Lung (tissue), 12 donors: Measurements from ENCODE around the gene FLRT1. TPM values are rescaled to one million over a fixed set of nuclear protein-coding genes. Genes with fewer than 3 reads are reported as not detected.

ENCODE experiments used
- ATAC-seq: fragments of 200-7000 bp; cut with Tn5 transposase; one replicate; pipeline ENCODE4 v1.9.1; 2020; ENCODE audit warnings: moderate number of reproducible peaks; ENCODE audit not compliant: insufficient read depth, low FRiP score
- DNase-seq, 3 donors: peaks; one replicate each; pipeline ENCODE4 v3.0.0-alpha.2; 2013 to 2017
- H3K27ac ChIP-seq, 2 donors: one replicate each; pipeline ENCODE4 v1.5.1; 2013; ENCODE audit warnings: mild to moderate bottlenecking in 2 of 2, moderate library complexity in 2 of 2, control low read depth in 1 of 2, inconsistent platforms in 1 of 2, low read depth in 1 of 2, low read length in 1 of 2
- H3K27me3 ChIP-seq, 3 donors: one replicate each; pipeline ENCODE4 v1.5.1; 2013; ENCODE audit warnings: low read length in 2 of 3; ENCODE audit not compliant: control insufficient read depth in 3 of 3, insufficient read depth in 3 of 3
- H3K36me3 ChIP-seq, 4 donors: one replicate each; pipeline ENCODE4 v1.5.1; 2013; ENCODE audit warnings: low read length in 4 of 4, mild to moderate bottlenecking in 1 of 4, moderate library complexity in 1 of 4; ENCODE audit not compliant: control insufficient read depth in 4 of 4, insufficient read depth in 4 of 4
- H3K4me1 ChIP-seq, 5 donors: one replicate each; pipeline ENCODE4 v1.5.1; 2013; ENCODE audit warnings: low read length in 5 of 5, mild to moderate bottlenecking in 2 of 5, moderate library complexity in 1 of 5; ENCODE audit not compliant: control insufficient read depth in 5 of 5, insufficient read depth in 5 of 5
- H3K4me3 ChIP-seq: one replicate; pipeline ENCODE4 v1.5.1; 2013; ENCODE audit warnings: mild to moderate bottlenecking, control low read depth, moderate library complexity
- H3K9ac ChIP-seq, 2 donors: one replicate each; pipeline ENCODE4 v1.5.1; 2013; ENCODE audit warnings: low read length in 2 of 2, control low read depth in 1 of 2; ENCODE audit not compliant: insufficient read depth in 1 of 2
- H3K9me3 ChIP-seq, 4 donors: one replicate each; pipeline ENCODE4 v1.5.1; 2013; ENCODE audit warnings: low read length in 3 of 4, mild to moderate bottlenecking in 1 of 4, moderate library complexity in 1 of 4; ENCODE audit not compliant: control insufficient read depth in 4 of 4, insufficient read depth in 3 of 4
- WGBS, 2 donors: extraction: QIAGEN DNeasy Blood & Tissue Kit; methylation state at CpG; one replicate each; pipeline ENCODE4 v1.1.7; 2013; 5-methylcytosine and 5-hydroxymethylcytosine counted together
- polyA plus RNA-seq, 2 donors: library from polyadenylated mRNA; stranded (reverse); fragments of 200-250 nt; gene quantifications; one replicate each; pipeline ENCODE4 v1.2.1, GENCODE V29; 2013
- total RNA-seq, 2 donors: library from RNA; depleted of rRNA in 1 of 2; stranded (reverse); fragments of >200 nt in 1 of 2; gene quantifications; one replicate each; pipeline ENCODE4 v1.2.1, GENCODE V29; 2014 to 2021
- TF ChIP-seq, protein P1 (sequence below): IDR thresholded peaks from 2 replicates; pipeline ENCODE4 v1.5.1; 2012; ENCODE audit warnings: mild to moderate bottlenecking; ENCODE audit errors: control extremely low read depth, extremely low read depth
- donor health status: control.
- donor health status: control.
- donor health status: Bipolar disorder and iron deficiency.
- donor health status: healthy.
- donor health status: DM: yes; HTN: yes; CAD: no.

FLRT1 gene
- total and polyA plus RNA-seq, 4 donors = 0.02 to 0.34 (median 0.12) TPM

DNA sequence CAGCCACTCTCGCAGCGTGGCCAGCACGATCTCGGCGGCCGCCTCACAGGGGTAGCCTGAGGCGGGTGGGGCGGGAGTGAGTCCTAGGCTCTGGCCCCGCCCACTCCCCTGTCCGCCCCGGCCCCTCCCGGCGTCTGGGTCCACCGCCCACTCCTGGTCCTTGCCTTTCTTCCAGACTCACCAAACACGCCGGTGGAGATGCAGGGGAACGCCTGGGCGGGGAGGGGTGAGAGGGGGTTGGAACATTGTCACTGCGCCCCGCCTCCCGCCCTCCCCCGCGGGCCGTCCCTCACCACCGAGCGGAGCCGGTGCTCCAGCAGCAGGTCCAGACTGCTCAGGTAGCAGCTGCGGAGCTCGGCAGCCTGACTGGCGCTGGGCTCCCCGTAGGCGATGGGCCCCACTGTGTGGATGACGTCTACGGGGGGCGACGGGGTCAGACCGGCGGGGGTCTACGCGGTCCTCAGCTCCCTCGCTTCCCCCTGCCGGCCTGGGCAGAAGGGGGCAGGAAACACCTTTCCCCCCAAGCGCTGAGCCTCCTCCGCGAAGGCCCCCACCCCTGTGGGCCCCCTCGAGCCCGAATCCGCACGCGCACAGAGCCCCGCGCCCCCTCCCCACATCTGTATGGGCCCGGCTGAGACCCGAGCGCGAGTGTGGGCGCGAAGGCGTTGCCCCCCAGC, 36.2 kb upstream of the FLRT1 start:
- no peak overlapping the region for H3K4me3 ChIP-seq
- H3K36me3 ChIP-seq = peaks cover 6 to 34% (median 16%) of the 10 kb centered on the region in 4 donors
- ATAC-seq (peak; percentile 15), DNase-seq (peak; percentile 54 to 77 (median 71))
- H3K9me3 ChIP-seq = peaks cover 0 to 3% (median 0%) of the 10 kb centered on the region in 4 donors
- WGBS, 2 donors = 8 to 29% methylated on average over 27 to 59 of the region's 59 CpGs
- no peaks in the 10 kb centered on the region for H3K27me3 ChIP-seq
- H3K4me1 ChIP-seq = peaks cover 4 to 39% (median 16%) of the 10 kb centered on the region in 5 donors
- no peak overlapping the region for H3K27ac ChIP-seq
- TF ChIP-seq, protein P1, sequence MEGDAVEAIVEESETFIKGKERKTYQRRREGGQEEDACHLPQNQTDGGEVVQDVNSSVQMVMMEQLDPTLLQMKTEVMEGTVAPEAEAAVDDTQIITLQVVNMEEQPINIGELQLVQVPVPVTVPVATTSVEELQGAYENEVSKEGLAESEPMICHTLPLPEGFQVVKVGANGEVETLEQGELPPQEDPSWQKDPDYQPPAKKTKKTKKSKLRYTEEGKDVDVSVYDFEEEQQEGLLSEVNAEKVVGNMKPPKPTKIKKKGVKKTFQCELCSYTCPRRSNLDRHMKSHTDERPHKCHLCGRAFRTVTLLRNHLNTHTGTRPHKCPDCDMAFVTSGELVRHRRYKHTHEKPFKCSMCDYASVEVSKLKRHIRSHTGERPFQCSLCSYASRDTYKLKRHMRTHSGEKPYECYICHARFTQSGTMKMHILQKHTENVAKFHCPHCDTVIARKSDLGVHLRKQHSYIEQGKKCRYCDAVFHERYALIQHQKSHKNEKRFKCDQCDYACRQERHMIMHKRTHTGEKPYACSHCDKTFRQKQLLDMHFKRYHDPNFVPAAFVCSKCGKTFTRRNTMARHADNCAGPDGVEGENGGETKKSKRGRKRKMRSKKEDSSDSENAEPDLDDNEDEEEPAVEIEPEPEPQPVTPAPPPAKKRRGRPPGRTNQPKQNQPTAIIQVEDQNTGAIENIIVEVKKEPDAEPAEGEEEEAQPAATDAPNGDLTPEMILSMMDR = no peak
- H3K9ac ChIP-seq = no peak overlapping the region

DNA sequence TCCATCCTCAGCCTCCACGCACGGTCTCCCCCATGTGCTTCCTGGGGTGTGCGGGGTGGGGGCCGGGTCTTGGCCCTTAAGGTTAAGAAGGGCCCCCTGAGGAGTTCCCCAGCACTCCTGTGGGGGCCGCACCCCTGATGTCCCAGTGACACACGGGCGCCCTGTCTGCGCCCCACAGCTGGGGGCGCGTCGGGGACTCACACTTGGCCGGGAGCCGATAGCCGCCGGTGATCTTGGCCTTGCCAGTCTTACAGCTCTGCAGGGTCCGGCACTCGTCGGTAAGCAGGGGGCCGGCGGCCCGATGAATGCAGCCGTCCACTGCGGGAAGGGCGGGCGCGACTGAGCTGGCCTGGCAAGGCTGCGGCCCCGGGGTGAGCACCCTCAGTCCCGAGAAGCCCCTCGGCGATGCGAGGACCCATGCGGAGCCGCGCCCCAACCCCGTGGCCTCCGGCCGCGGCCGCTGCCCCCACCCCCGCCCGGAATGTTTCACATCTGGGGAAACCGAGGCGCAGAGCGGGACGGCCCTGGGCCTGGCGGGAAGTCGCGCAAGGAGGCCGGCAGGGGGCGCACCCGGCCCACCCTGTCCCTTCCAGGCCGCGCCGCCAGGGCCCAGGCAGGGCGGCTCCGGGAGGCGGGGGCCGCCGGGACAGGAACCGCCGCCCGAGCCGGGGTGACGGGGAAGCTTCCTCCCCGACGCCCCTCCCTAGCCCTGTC, 35.5 kb upstream of the FLRT1 start:
- TF ChIP-seq, protein P1 = peak; percentile 81
- DNase-seq (peak; percentile 76 to 87 (median 79)), ATAC-seq (peak; percentile 85)
- Histone ChIP-seq H3K27me3 (no peaks in the 10 kb centered on the region), H3K27ac (no peak overlapping the region), H3K4me3 (no peak overlapping the region), H3K36me3 (peaks cover 1 to 34% (median 14%) of the 10 kb centered on the region in 4 donors), H3K9ac (no peak overlapping the region), H3K4me1 (peaks cover 4 to 39% (median 16%) of the 10 kb centered on the region in 5 donors), H3K9me3 (peaks cover 0 to 3% (median 0%) of the 10 kb centered on the region in 4 donors)
- 2 to 9% methylated on average over 51 to 67 of the region's 67 CpGs for WGBS, 2 donors

DNA sequence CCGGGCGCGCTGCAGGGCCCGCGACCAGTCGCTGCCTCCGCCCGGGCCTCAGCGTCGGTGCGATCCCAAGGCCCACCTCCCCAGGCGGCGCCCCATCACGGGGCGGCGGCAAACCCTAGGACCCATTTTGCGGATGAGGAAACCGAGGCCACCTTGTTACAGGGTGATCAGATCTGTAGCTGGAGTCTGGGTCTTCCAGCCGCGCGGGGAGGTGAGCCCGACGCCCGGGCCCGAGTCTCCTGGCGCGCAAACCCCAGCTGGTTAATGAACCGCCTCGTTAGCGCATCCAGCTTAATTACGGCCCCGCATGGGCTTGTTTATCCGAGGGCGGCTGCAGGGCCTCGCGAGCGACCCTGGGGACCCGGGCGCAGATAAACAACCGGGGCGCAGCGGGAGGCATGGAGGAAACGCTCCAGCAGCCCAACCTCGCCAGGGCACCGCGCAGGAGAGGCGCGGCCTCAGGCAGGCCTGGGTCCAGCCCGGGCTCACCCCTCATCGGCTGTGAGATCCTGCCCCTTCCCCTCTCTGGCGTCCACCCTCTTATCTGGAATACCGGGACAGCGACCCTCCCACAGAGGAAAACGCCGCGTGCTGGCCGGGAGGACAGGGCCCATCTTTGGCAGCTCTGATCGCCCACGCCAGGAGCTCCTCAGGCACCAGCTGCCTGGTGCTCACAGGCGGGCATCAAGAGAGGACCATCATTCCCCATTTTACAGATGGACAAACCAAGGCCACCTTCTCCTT, 34.8 kb upstream of the FLRT1 start:
- ATAC-seq (no peak), DNase-seq (peak in 1 of 3 donors; percentile 21)
- no peak overlapping the region for H3K4me3 ChIP-seq
- H3K4me1 ChIP-seq = peaks cover 4 to 39% (median 16%) of the 10 kb centered on the region in 5 donors
- no peak overlapping the region for H3K27ac ChIP-seq
- 14 to 25% methylated on average over 59 to 60 of the region's 60 CpGs for WGBS, 2 donors
- H3K9ac ChIP-seq = no peak overlapping the region
- peaks cover 0 to under 1% (median 0%) of the 10 kb centered on the region in 3 donors for H3K27me3 ChIP-seq
- TF ChIP-seq, protein P1 = no peak
- H3K36me3 ChIP-seq = peaks cover 0 to 31% (median 12%) of the 10 kb centered on the region in 4 donors
- peaks cover 0 to 3% (median 0%) of the 10 kb centered on the region in 4 donors for H3K9me3 ChIP-seq
